MCF 10A (cell line): ENCODE results near the gene TMEM175. TPM values are rescaled to one million over a fixed set of nuclear protein-coding genes. Genes with fewer than 3 reads are reported as not detected.
"Not testable (repeated sequence)": the region's sequence is repeated elsewhere in the genome, so short reads cannot be mapped to it uniquely, and the experiment has no call there.

Experiments
- BruUV-seq: library from RNA; stranded (reverse); fragments of 400-500 nt; replicated peaks from 2 replicates; lab custom pipeline; 2021; lab: Mats Ljungman, UMichigan
- CTCF ChIA-PET: fragments of 300-600 bp; sonication (Branson Sonifier 250); formaldehyde crosslinking; extraction: SDS; loops from one replicate; lab custom pipeline; 2021; ENCODE audit warnings: antibody characterized with exemption, inconsistent platforms; lab: Yijun Ruan, JAX
- POLR2A ChIA-PET: fragments of 300-600, 350-650 bp; sonication (Branson Sonifier 250); formaldehyde crosslinking; extraction: SDS; loops from one replicate; lab custom pipeline; 2020; ENCODE audit warnings: antibody characterized with exemption, inconsistent platforms; lab: Yijun Ruan, JAX
- DNase-seq: peaks from one replicate; pipeline ENCODE4 v3.0.0-alpha.2; 2018; ENCODE audit not compliant: unreplicated experiment
- H3K27ac Mint-ChIP-seq: one replicate; pipeline ENCODE4 v1.8.0; 2022; ENCODE audit warnings: mild to moderate bottlenecking, low read depth, mixed read lengths; ENCODE audit not compliant: unreplicated experiment
- H3K27me3 Mint-ChIP-seq: one replicate; pipeline ENCODE4 v1.8.0; 2022; ENCODE audit warnings: mixed read lengths; ENCODE audit not compliant: insufficient read depth, unreplicated experiment
- H3K36me3 Mint-ChIP-seq: one replicate; pipeline ENCODE4 v1.8.0; 2022; ENCODE audit warnings: mild to moderate bottlenecking, moderate library complexity, mixed read lengths; ENCODE audit not compliant: insufficient read depth, unreplicated experiment
- H3K4me1 Mint-ChIP-seq: one replicate; pipeline ENCODE4 v1.8.0; 2022; ENCODE audit warnings: mixed read lengths; ENCODE audit not compliant: insufficient read depth, unreplicated experiment
- H3K4me3 Mint-ChIP-seq: one replicate; pipeline ENCODE4 v1.8.0; 2022; ENCODE audit warnings: mild to moderate bottlenecking, moderate library complexity, mixed read lengths; ENCODE audit not compliant: unreplicated experiment
- H3K9me3 Mint-ChIP-seq: one replicate; pipeline ENCODE4 v1.8.0; 2022; ENCODE audit warnings: mixed read lengths; ENCODE audit not compliant: unreplicated experiment
- intact Hi-C: fragments of 100-400 bp; cut with micrococcal nuclease; formaldehyde crosslinking; loops from 2 replicates; pipeline ENCODE4 v1.14.1; 2022
- total RNA-seq: library from RNA; stranded (reverse); gene quantifications from 2 replicates; pipeline ENCODE4 v1.2.3, GENCODE V29; 2022
- TF ChIP-seq, protein P1 (sequence below): fragments of 200-600 bp; IDR thresholded peaks from one replicate; pipeline ENCODE4 v1.8.0; 2022; ENCODE audit warnings: antibody characterized with exemption, mild to moderate bottlenecking; ENCODE audit not compliant: unreplicated experiment

Gene TMEM175
- total RNA-seq, 1 experiment from 2014 or later = 28.9 TPM

GRCh38 chr4:915595-915994, 16.7 kb upstream of the TMEM175 start:
- no peak overlapping the region for H3K27ac Mint-ChIP-seq
- H3K36me3 Mint-ChIP-seq = peaks cover 4% of the 10 kb centered on the region
- DNase-seq = no peak
- POLR2A ChIA-PET = no interaction called here
- intact Hi-C loops = no loop called here
- H3K4me3 Mint-ChIP-seq = no peak overlapping the region
- CTCF ChIA-PET = no interaction called here
- peaks cover 7% of the 10 kb centered on the region for H3K4me1 Mint-ChIP-seq
- TF ChIP-seq, protein P1, sequence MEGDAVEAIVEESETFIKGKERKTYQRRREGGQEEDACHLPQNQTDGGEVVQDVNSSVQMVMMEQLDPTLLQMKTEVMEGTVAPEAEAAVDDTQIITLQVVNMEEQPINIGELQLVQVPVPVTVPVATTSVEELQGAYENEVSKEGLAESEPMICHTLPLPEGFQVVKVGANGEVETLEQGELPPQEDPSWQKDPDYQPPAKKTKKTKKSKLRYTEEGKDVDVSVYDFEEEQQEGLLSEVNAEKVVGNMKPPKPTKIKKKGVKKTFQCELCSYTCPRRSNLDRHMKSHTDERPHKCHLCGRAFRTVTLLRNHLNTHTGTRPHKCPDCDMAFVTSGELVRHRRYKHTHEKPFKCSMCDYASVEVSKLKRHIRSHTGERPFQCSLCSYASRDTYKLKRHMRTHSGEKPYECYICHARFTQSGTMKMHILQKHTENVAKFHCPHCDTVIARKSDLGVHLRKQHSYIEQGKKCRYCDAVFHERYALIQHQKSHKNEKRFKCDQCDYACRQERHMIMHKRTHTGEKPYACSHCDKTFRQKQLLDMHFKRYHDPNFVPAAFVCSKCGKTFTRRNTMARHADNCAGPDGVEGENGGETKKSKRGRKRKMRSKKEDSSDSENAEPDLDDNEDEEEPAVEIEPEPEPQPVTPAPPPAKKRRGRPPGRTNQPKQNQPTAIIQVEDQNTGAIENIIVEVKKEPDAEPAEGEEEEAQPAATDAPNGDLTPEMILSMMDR = no peak
- H3K9me3 Mint-ChIP-seq = no peaks in the 10 kb centered on the region
- no peaks in the 10 kb centered on the region for H3K27me3 Mint-ChIP-seq
- no TSS peak for BruUV-seq

DNA sequence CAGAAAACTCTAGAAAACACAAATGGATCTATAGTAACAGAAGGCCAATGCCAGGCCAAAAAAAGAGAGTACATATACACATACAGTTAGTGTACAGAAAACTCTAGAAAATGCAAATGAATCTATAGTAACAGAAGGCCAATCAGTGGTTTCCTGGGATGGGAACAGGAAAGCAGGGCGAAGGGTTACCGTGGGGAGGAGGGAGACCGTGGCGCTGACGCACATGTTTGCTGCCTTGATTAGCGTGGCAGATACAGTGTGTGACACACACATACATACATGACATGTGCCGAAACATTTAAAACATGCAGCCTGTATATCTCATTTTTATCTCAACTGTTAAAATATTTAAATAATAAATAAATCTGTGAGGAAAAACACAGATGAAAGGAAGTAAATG, 14.8 kb upstream of the TMEM175 start:
- no TSS peak for BruUV-seq
- Mint-ChIP-seq H3K27ac (no peak overlapping the region), H3K4me3 (no peak overlapping the region), H3K4me1 (peaks cover 7% of the 10 kb centered on the region), H3K27me3 (no peaks in the 10 kb centered on the region), H3K9me3 (no peaks in the 10 kb centered on the region), H3K36me3 (no peaks in the 10 kb centered on the region)
- DNase-seq = no peak
- ChIA-PET POLR2A (interaction anchor here (1.1 kb wide), 1 partner anchor 17 kb away, joined by 3 read pairs; no protein-coding TSS in a partner anchor), CTCF (interaction anchor here (0.6 kb wide), 1 partner anchor 175 kb away, joined by 3 read pairs; no protein-coding TSS in a partner anchor)
- intact Hi-C loops = no loop called here
- TF ChIP-seq, protein P1 = no peak

DNA sequence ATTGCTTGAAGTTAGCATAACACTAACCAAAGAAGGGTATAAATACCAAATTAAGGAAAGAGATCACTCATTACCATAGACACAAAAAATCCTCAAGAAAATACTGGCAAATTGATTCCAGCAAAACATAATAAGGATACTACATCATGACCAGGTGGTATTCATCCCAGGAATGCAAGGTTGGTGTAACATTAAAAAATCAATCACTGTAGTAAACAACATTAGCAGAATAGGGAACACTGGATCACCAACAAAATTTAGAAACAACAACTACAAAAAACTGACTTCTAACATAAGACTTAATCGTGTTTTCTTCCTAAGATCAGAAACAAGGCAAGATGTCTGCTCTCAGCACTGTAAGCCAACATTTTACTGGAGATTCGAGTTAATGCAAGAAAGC, 14.3 kb upstream of the TMEM175 start:
- H3K36me3 Mint-ChIP-seq = peaks cover 4% of the 10 kb centered on the region
- H3K4me1 Mint-ChIP-seq = peaks cover 7% of the 10 kb centered on the region
- ChIA-PET POLR2A (interaction anchor here (0.9 to 1.1 kb wide), 2 partner anchors 14 to 17 kb away, joined by 3 to 7 read pairs; partner anchors contain the start of genes GAK and TMEM175), CTCF (interaction anchor here (0.6 kb wide), 1 partner anchor 176 kb away, joined by 3 read pairs; no protein-coding TSS in a partner anchor)
- no peak for DNase-seq
- H3K4me3 Mint-ChIP-seq = no peak overlapping the region
- TF ChIP-seq, protein P1 = no peak
- BruUV-seq = no TSS peak
- intact Hi-C loops = no loop called here
- H3K27me3 Mint-ChIP-seq = no peaks in the 10 kb centered on the region
- no peak overlapping the region for H3K27ac Mint-ChIP-seq
- no peaks in the 10 kb centered on the region for H3K9me3 Mint-ChIP-seq

DNA sequence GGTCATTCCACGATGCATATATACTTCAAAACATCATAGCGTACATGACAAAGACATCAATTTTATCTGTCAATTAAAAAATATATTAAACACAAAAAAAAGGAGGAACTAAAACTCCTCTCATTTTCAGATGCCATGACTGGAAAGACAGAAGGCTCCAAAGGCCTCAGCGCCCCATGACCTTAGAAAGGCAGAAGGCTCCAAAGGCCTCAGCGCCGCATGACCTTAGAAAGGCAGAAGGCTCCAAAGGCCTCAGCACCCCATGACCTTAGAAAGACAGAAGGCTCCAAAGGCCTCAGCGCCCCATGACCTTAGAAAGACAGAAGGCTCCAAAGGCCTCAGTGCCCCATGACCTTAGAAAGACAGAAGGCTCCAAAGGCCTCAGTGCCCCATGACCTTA, 13.7 kb upstream of the TMEM175 start:
- POLR2A ChIA-PET = interaction anchor here (0.9 kb wide), 1 partner anchor 13 kb away, joined by 7 read pairs; the partner anchor contains the start of genes GAK and TMEM175
- H3K4me1 Mint-ChIP-seq, DNase-seq, H3K36me3 Mint-ChIP-seq, H3K27me3 Mint-ChIP-seq, CTCF ChIA-PET, BruUV-seq, H3K4me3 Mint-ChIP-seq, H3K9me3 Mint-ChIP-seq, intact Hi-C loops, H3K27ac Mint-ChIP-seq: not testable (repeated sequence)

- H3K4me1 Mint-ChIP-seq, intact Hi-C loops, H3K27ac Mint-ChIP-seq, DNase-seq, H3K4me3 Mint-ChIP-seq, H3K36me3 Mint-ChIP-seq, H3K9me3 Mint-ChIP-seq, H3K27me3 Mint-ChIP-seq, CTCF ChIA-PET, BruUV-seq: not testable (repeated sequence)
- POLR2A ChIA-PET = interaction anchor here (1.4 kb wide), 1 partner anchor 11 kb away, joined by 6 read pairs; no protein-coding TSS in a partner anchor
These were observed 13.1 kb upstream of the TMEM175 start for GRCh38 chr4:919004-919680.
